ENCODE results near the gene CCDC93.

CCDC93 gene

GRCh38 chr2:118044103-118044716 lies 30.3 kb upstream of the CCDC93 start:
- H3K18ac ChIP-seq (ENCODE audit: low read length): no peak overlapping the region
- no peak for DNase-seq
- no peaks in the 10 kb centered on the region for H3K27me3 ChIP-seq (ENCODE audit: insufficient read depth, low read length, poor library complexity)
- no peak overlapping the region for H2AK5ac ChIP-seq (ENCODE audit: low read length)
- H3K9ac ChIP-seq (ENCODE audit: low read length): no peak overlapping the region
- no peak overlapping the region for H3K27ac ChIP-seq (ENCODE audit: low read depth, low read length)
- H3K56ac ChIP-seq (ENCODE audit: low read length): no peak overlapping the region
- no peak overlapping the region for H3K4me3 ChIP-seq (ENCODE audit: low read length)
- no peak overlapping the region for H4K5ac ChIP-seq (ENCODE audit: low read length)
- no peak overlapping the region for H3K4me2 ChIP-seq (ENCODE audit: low read length)
- no peaks in the 10 kb centered on the region for H3K4me1 ChIP-seq (ENCODE audit: control insufficient read depth, low read depth, low read length)
- no peaks in the 10 kb centered on the region for H3K36me3 ChIP-seq (ENCODE audit: control insufficient read depth, insufficient read depth, low read length)
- no peak overlapping the region for H3K4ac ChIP-seq (ENCODE audit: low read depth, low read length)
- H3K79me1 ChIP-seq (ENCODE audit: low read length): no peaks in the 10 kb centered on the region
- H2BK120ac ChIP-seq (ENCODE audit: low read depth, low read length): no peak overlapping the region
- H4K8ac ChIP-seq (ENCODE audit: low read depth, low read length): no peak overlapping the region
- no peaks in the 10 kb centered on the region for H3K79me2 ChIP-seq (ENCODE audit: control insufficient read depth, insufficient read depth, low read length)
- no peak overlapping the region for H3K23ac ChIP-seq (ENCODE audit: low read length)
- H2BK5ac ChIP-seq (ENCODE audit: low read length): no peak overlapping the region
- H2BK15ac ChIP-seq (replicated peaks; ENCODE audit: low read depth): no peak overlapping the region
- no CpG with 5 or more reads among the region's 6 CpGs for WGBS (ENCODE audit: extremely low coverage, insufficient coverage, low lambda C conversion rate)

GRCh38 chr2:118040891-118041290 lies 27.0 kb upstream of the CCDC93 start:
- Histone ChIP-seq H4K5ac (ENCODE audit: low read length) (no peak overlapping the region), H3K27me3 (ENCODE audit: insufficient read depth, low read length, poor library complexity) (no peaks in the 10 kb centered on the region), H3K56ac (ENCODE audit: low read length) (no peak overlapping the region), H3K4me2 (ENCODE audit: low read length) (no peak overlapping the region), H3K79me1 (ENCODE audit: low read length) (no peaks in the 10 kb centered on the region), H2AK5ac (ENCODE audit: low read length) (no peak overlapping the region), H3K9ac (ENCODE audit: low read length) (no peak overlapping the region), H3K23ac (ENCODE audit: low read length) (no peak overlapping the region), H3K18ac (ENCODE audit: low read length) (no peak overlapping the region), H4K8ac (ENCODE audit: low read depth, low read length) (no peak overlapping the region), H2BK5ac (ENCODE audit: low read length) (no peak overlapping the region), H3K27ac (ENCODE audit: low read depth, low read length) (no peak overlapping the region), H2BK120ac (ENCODE audit: low read depth, low read length) (no peak overlapping the region), H3K4ac (ENCODE audit: low read depth, low read length) (no peak overlapping the region), H3K4me3 (ENCODE audit: low read length) (no peak overlapping the region), H3K4me1 (ENCODE audit: control insufficient read depth, low read depth, low read length) (no peaks in the 10 kb centered on the region), H2BK15ac (replicated peaks; ENCODE audit: low read depth) (no peak overlapping the region), H3K36me3 (ENCODE audit: control insufficient read depth, insufficient read depth, low read length) (no peaks in the 10 kb centered on the region), H3K79me2 (ENCODE audit: control insufficient read depth, insufficient read depth, low read length) (no peaks in the 10 kb centered on the region)
- no peak for DNase-seq
- WGBS (ENCODE audit: extremely low coverage, insufficient coverage, low lambda C conversion rate): no CpG with 5 or more reads among the region's 7 CpGs

- Histone ChIP-seq H4K5ac (ENCODE audit: low read length) (no peak overlapping the region), H3K79me1 (ENCODE audit: low read length) (no peaks in the 10 kb centered on the region), H3K27me3 (ENCODE audit: insufficient read depth, low read length, poor library complexity) (no peaks in the 10 kb centered on the region), H3K4ac (ENCODE audit: low read depth, low read length) (no peak overlapping the region), H3K9ac (ENCODE audit: low read length) (no peak overlapping the region), H3K27ac (ENCODE audit: low read depth, low read length) (no peak overlapping the region), H3K56ac (ENCODE audit: low read length) (no peak overlapping the region), H2BK5ac (ENCODE audit: low read length) (no peak overlapping the region), H4K8ac (ENCODE audit: low read depth, low read length) (no peak overlapping the region), H2BK15ac (replicated peaks; ENCODE audit: low read depth) (no peak overlapping the region), H3K4me3 (ENCODE audit: low read length) (no peak overlapping the region), H3K18ac (ENCODE audit: low read length) (no peak overlapping the region), H3K36me3 (ENCODE audit: control insufficient read depth, insufficient read depth, low read length) (no peaks in the 10 kb centered on the region), H3K23ac (ENCODE audit: low read length) (no peak overlapping the region), H2BK120ac (ENCODE audit: low read depth, low read length) (no peak overlapping the region), H2AK5ac (ENCODE audit: low read length) (no peak overlapping the region), H3K79me2 (ENCODE audit: control insufficient read depth, insufficient read depth, low read length) (no peaks in the 10 kb centered on the region), H3K4me2 (ENCODE audit: low read length) (no peak overlapping the region), H3K4me1 (ENCODE audit: control insufficient read depth, low read depth, low read length) (no peaks in the 10 kb centered on the region)
- 100% methylated on average over 1 of the region's 4 CpGs for WGBS (ENCODE audit: extremely low coverage, insufficient coverage, low lambda C conversion rate)
- peak; percentile 45 for DNase-seq
Observed at GRCh38 chr2:118032169-118033013, 18.5 kb upstream of the CCDC93 start.

GRCh38 chr2:118031566-118031965 lies 17.7 kb upstream of the CCDC93 start:
- Histone ChIP-seq H2BK15ac (replicated peaks; ENCODE audit: low read depth) (no peak overlapping the region), H3K36me3 (ENCODE audit: control insufficient read depth, insufficient read depth, low read length) (no peaks in the 10 kb centered on the region), H3K18ac (ENCODE audit: low read length) (no peak overlapping the region), H3K4me1 (ENCODE audit: control insufficient read depth, low read depth, low read length) (no peaks in the 10 kb centered on the region), H3K27ac (ENCODE audit: low read depth, low read length) (no peak overlapping the region), H3K56ac (ENCODE audit: low read length) (no peak overlapping the region), H2AK5ac (ENCODE audit: low read length) (no peak overlapping the region), H3K23ac (ENCODE audit: low read length) (no peak overlapping the region), H3K4me2 (ENCODE audit: low read length) (no peak overlapping the region), H3K27me3 (ENCODE audit: insufficient read depth, low read length, poor library complexity) (no peaks in the 10 kb centered on the region), H3K4me3 (ENCODE audit: low read length) (no peak overlapping the region), H3K79me1 (ENCODE audit: low read length) (no peaks in the 10 kb centered on the region), H4K8ac (ENCODE audit: low read depth, low read length) (no peak overlapping the region), H3K79me2 (ENCODE audit: control insufficient read depth, insufficient read depth, low read length) (no peaks in the 10 kb centered on the region), H2BK120ac (ENCODE audit: low read depth, low read length) (no peak overlapping the region), H3K9ac (ENCODE audit: low read length) (no peak overlapping the region), H4K5ac (ENCODE audit: low read length) (no peak overlapping the region), H3K4ac (ENCODE audit: low read depth, low read length) (no peak overlapping the region), H2BK5ac (ENCODE audit: low read length) (no peak overlapping the region)
- DNase-seq: no peak

GRCh38 chr2:118029025-118029424 lies 15.2 kb upstream of the CCDC93 start:
- DNase-seq: no peak
- no peaks in the 10 kb centered on the region for H3K79me2 ChIP-seq (ENCODE audit: control insufficient read depth, insufficient read depth, low read length)
- no peaks in the 10 kb centered on the region for H3K79me1 ChIP-seq (ENCODE audit: low read length)
- H3K18ac ChIP-seq (ENCODE audit: low read length): no peak overlapping the region
- no peak overlapping the region for H2AK5ac ChIP-seq (ENCODE audit: low read length)
- H3K9ac ChIP-seq (ENCODE audit: low read length): no peak overlapping the region
- H2BK15ac ChIP-seq (replicated peaks; ENCODE audit: low read depth): no peak overlapping the region
- no peak overlapping the region for H3K4ac ChIP-seq (ENCODE audit: low read depth, low read length)
- H3K4me3 ChIP-seq (ENCODE audit: low read length): no peak overlapping the region
- H4K8ac ChIP-seq (ENCODE audit: low read depth, low read length): no peak overlapping the region
- no peak overlapping the region for H2BK5ac ChIP-seq (ENCODE audit: low read length)
- WGBS (ENCODE audit: extremely low coverage, insufficient coverage, low lambda C conversion rate): no CpG with 5 or more reads among the region's 6 CpGs
- H3K36me3 ChIP-seq (ENCODE audit: control insufficient read depth, insufficient read depth, low read length): no peaks in the 10 kb centered on the region
- H3K4me1 ChIP-seq (ENCODE audit: control insufficient read depth, low read depth, low read length): no peaks in the 10 kb centered on the region
- no peak overlapping the region for H3K27ac ChIP-seq (ENCODE audit: low read depth, low read length)
- no peak overlapping the region for H4K5ac ChIP-seq (ENCODE audit: low read length)
- no peak overlapping the region for H3K4me2 ChIP-seq (ENCODE audit: low read length)
- no peaks in the 10 kb centered on the region for H3K27me3 ChIP-seq (ENCODE audit: insufficient read depth, low read length, poor library complexity)
- H2BK120ac ChIP-seq (ENCODE audit: low read depth, low read length): no peak overlapping the region
- no peak overlapping the region for H3K56ac ChIP-seq (ENCODE audit: low read length)
- no peak overlapping the region for H3K23ac ChIP-seq (ENCODE audit: low read length)

- H3K36me3 ChIP-seq (ENCODE audit: control insufficient read depth, insufficient read depth, low read length): no peaks in the 10 kb centered on the region
- no peak overlapping the region for H2AK5ac ChIP-seq (ENCODE audit: low read length)
- H3K27me3 ChIP-seq (ENCODE audit: insufficient read depth, low read length, poor library complexity): no peaks in the 10 kb centered on the region
- H2BK120ac ChIP-seq (ENCODE audit: low read depth, low read length): no peak overlapping the region
- no peak overlapping the region for H4K8ac ChIP-seq (ENCODE audit: low read depth, low read length)
- H3K79me1 ChIP-seq (ENCODE audit: low read length): no peaks in the 10 kb centered on the region
- H2BK5ac ChIP-seq (ENCODE audit: low read length): no peak overlapping the region
- no peak overlapping the region for H3K18ac ChIP-seq (ENCODE audit: low read length)
- no peaks in the 10 kb centered on the region for H3K4me1 ChIP-seq (ENCODE audit: control insufficient read depth, low read depth, low read length)
- no peak overlapping the region for H3K4me2 ChIP-seq (ENCODE audit: low read length)
- H3K79me2 ChIP-seq (ENCODE audit: control insufficient read depth, insufficient read depth, low read length): no peaks in the 10 kb centered on the region
- H3K9ac ChIP-seq (ENCODE audit: low read length): no peak overlapping the region
- no peak overlapping the region for H3K4ac ChIP-seq (ENCODE audit: low read depth, low read length)
- no peak overlapping the region for H3K23ac ChIP-seq (ENCODE audit: low read length)
- no peak overlapping the region for H3K4me3 ChIP-seq (ENCODE audit: low read length)
- H4K5ac ChIP-seq (ENCODE audit: low read length): no peak overlapping the region
- H3K27ac ChIP-seq (ENCODE audit: low read depth, low read length): no peak overlapping the region
- no peak overlapping the region for H3K56ac ChIP-seq (ENCODE audit: low read length)
- H2BK15ac ChIP-seq (replicated peaks; ENCODE audit: low read depth): no peak overlapping the region
- no peak for DNase-seq
Observed at GRCh38 chr2:118021356-118021755, 7.5 kb upstream of the CCDC93 start.
